ENCODE data around the gene ATIC.
A peak's percentile ranks its signal among the peaks of the same experiment; 100 is the strongest.
"Not testable (repeated sequence)": the region's sequence is repeated elsewhere in the genome, so short reads cannot be mapped to it uniquely, and the experiment has no call there.

The ATIC gene

DNA sequence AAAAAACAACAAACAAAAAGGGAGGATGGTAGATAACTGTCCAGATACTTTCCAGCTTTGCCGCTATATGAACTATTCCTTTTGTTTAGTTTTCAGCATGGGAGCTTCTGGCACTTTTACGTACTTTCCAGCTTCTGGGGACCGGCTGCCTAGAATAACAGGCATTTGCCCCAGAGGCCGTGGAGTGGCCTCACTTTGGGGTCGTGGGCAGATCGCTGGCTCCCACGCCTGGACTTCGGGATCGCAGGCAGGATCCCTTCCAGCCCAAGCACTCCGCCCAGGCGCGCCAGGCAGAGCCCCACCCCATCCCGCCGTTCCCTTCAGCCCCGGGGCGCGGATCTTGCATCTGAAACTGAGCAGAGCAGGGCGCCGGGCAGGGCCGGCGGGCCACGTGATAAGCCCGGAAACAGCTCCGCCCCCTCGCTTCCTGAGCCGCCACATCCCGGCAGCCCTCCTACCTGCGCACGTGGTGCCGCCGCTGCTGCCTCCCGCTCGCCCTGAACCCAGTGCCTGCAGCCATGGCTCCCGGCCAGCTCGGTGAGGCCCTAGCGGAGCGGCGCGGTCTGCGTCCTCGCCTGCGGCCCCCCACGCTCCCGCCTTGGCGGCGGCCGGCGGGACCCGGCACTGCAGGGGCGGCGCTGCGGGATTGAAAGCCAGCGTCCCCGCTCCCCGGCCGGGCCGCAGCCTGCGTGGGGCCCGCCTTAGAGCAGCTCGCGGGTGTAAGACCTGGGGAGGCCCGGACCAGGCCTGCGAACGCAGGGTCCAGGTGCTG is at the start of gene ATIC:
ATIC (plus strand) TSS at position 435 of the 772 bp plus-strand sequence; CDS start at position 519, 84 bp downstream.
- DNase-seq (ENCODE audit: low read depth in 2 of 2) = peak; percentile 87 to 89

GRCh38 chr2:215262303-215262702 is 49.6 kb upstream of the ATIC start:
- no peak for DNase-seq (ENCODE audit: low read depth in 2 of 2)

GRCh38 chr2:215262741-215263362 is 49.0 kb upstream of the ATIC start:
- no peak for DNase-seq (ENCODE audit: low read depth in 2 of 2)

DNA sequence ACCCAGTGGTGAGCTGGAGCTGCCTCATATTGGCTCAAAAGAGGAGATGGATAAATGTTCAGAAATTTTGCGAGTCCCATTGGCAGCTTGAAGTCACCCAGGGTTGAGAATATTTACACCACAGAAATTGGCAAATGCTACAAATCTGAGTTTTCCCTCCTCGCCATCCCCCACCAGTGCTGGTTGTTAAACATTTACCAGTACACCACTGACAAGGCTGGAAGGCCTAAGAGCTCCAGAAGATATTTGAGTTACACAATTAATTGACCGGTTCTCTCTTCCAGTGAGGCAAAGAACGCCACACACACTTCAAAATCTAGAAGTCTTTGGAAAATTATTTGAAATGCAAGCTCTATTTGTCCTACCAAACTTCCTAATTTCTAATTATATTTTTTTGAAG is 47.5 kb upstream of the ATIC start:
- DNase-seq (ENCODE audit: low read depth in 2 of 2) = no peak

DNA sequence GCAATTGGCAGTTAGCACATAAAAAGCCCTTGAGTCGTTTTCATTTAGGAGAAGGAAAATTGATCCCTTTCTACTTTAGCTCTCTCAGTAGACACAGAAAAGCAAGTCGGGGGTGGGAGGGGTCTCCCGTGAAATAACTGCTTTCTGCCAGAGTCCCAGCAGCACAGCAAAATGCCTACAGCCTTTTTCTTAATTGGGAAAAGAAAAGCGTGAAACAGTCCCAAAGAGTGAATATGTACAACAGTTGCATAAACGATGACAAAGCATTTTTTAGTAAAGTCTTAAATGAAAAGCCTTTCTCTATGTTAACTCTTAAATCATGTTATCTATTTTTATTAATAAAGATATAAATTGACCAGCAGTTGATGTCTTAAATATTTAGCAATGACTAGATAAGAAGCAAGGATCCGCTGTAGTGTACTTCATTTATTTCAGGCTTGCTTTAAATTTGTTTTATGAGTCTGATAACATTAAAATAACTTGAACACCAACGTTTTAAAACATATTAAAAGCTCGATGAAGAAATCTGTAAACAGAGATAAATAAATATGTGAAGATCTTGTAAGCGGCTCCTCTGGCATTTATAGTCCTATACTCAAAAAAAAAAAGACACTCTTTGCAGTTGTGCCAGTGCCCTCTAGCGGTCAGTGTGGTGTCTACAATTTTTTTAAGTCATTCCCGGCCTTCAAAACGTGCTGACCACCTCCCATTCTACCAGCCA is 42.3 kb upstream of the ATIC start:
- peak in 1 of 2 donors; percentile 14 for DNase-seq (ENCODE audit: low read depth in 2 of 2)

DNA sequence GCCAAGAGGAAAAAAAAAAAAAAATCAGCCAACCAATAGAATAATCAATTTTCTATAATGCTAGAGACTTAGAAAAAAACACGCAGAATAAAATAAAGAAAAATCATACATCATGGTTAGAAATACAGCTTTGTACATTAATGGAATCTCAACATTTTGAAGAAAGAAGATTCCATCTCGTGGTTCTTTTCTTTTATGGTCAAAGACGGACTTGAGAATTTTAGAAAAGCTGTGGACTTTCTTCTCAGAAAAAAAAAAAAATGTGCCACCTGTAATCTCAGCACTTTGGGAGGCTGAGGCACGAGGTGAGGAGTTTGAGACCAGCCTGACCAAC is 41.8 kb upstream of the ATIC start:
- DNase-seq (ENCODE audit: low read depth in 2 of 2) = no peak

DNA sequence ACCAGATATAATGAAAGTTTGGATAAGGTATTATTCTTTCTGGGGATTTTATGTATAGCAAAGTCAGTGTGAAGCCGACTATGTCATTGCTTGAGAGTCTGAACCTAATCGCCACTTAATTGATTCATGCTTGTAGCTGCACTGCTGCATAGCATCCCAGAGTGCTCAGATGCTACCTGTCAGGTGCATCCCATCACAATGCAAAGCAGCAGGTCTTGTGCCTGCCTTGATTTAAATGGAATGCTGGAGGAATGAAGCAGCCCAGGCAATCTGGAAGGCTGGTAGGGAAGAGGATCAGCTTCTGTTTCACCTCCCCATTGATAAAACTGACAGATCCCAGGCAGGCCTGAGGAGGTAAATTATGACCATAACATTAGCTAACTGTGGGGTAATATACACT is 40.4 kb upstream of the ATIC start:
- no peak for DNase-seq (ENCODE audit: low read depth in 2 of 2)

DNA sequence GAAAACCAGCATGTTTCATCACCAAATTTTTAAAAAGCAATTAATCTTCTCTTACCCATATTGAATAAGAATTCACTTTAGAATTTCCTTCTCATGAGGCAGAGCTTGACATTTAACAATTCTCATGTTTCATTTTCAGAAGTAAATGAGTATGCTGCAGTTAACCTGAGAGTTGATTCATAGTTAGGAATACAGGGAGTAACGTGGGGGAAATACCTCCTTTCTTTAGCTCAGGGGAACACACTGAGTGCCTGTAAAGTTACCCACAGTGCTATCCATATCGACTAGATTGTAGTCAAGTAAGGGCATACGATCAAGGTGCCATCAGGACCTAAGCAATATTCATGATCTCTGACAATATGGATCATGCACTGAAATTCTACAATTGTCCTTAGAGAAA is 38.9 kb upstream of the ATIC start:
- no peak for DNase-seq (ENCODE audit: low read depth in 2 of 2)

GRCh38 chr2:215274829-215275228 is 37.0 kb upstream of the ATIC start:
- no peak for DNase-seq (ENCODE audit: low read depth in 2 of 2)

GRCh38 chr2:215275824-215276223 is 36.0 kb upstream of the ATIC start:
- DNase-seq (ENCODE audit: low read depth in 2 of 2) = no peak

DNA sequence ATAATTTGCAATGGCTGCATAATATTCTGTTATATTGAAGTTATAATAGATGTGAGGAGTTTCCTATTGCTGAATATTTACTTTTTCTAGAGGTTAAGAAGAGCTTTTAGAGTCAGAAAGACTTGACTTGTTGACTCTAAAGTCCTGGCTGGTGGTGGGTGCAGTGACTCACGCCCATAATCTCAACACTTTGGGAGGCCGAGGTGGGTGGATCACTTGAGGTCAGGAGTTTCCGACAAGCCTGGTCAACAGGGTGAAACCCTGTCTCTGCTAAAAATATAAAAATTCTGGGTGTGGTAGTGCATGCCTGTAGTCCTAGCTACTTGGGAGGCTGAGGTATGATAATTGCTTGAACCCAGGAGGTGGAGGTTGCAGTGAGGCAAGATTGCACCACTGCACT is 33.9 kb upstream of the ATIC start:
- no peak for DNase-seq (ENCODE audit: low read depth in 2 of 2)

- no peak for DNase-seq (ENCODE audit: low read depth in 2 of 2)
Measured at GRCh38 chr2:215280326-215280725, 31.5 kb upstream of the ATIC start.

DNA sequence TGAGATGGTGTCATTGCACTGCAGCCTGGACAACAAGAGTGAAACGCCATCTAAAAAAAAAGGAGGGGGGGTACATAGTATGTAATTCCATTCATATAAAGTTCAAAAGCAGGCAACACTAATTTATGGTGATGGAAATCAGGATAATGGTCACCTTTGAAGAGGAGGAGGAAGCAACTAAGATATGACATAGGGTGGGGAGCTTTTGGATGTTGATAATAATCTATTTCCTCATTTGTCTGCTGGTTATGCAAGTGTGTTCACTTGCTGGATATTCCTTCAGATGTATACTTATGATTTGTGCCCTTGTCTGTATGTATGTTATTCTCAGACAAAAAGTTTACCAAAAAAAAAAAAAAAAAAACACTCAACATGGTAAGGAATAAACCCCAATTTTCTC is 28.6 kb upstream of the ATIC start:
- DNase-seq (ENCODE audit: low read depth in 2 of 2) = no peak

- no peak for DNase-seq (ENCODE audit: low read depth in 2 of 2)
Measured at GRCh38 chr2:215286309-215286708, 25.6 kb upstream of the ATIC start.

- no peak for DNase-seq (ENCODE audit: low read depth in 2 of 2)
Measured at GRCh38 chr2:215288112-215288815, 23.6 kb upstream of the ATIC start.

- DNase-seq (ENCODE audit: low read depth in 2 of 2) = no peak
Measured at GRCh38 chr2:215290980-215291599, 20.8 kb upstream of the ATIC start.

DNA sequence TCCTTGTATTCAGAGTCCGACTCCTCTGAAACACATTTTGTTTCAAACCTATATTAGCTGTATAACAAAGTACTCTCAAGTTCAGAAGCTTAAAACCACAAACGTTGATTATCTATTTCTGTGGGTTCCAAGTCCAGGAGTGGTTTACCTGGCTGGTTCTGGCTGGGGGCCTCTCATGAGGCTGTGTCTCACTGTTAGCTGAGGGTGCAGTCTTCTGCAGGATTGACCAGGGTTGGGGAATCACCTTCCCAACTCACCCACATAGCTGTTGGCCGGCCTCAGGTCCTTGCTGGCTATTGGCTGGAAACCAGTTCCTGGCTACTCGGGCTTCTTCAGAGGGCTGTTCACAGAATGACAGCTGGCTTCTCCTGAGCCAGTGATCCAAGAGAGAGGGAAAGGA is 18.0 kb upstream of the ATIC start:
- no peak for DNase-seq (ENCODE audit: low read depth in 2 of 2)

GRCh38 chr2:215299337-215299859 is 12.5 kb upstream of the ATIC start:
- no peak for DNase-seq (ENCODE audit: low read depth in 2 of 2)

- no peak for DNase-seq (ENCODE audit: low read depth in 2 of 2)
Measured at GRCh38 chr2:215301994-215302393, 9.9 kb upstream of the ATIC start.

GRCh38 chr2:215311259-215311624 is 617 bp upstream of the ATIC start:
- not testable (repeated sequence) for DNase-seq (ENCODE audit: low read depth in 2 of 2)

GRCh38 chr2:215313255-215313613 is 1.4 kb downstream of the ATIC start:
- DNase-seq (ENCODE audit: low read depth in 2 of 2) = no peak

GRCh38 chr2:215314896-215315295 is 3.0 kb downstream of the ATIC start:
- no peak for DNase-seq (ENCODE audit: low read depth in 2 of 2)

Measured in stimulated activated CD8-positive, alpha-beta memory T cell treated with anti-CD3 and anti-CD28 coated beads, Interleukin-15, amount 100 ng/mL, for 48 hours (primary cell).